22Rv1 (cell line): ENCODE data around the gene TRIM36.

Source experiments
- H3K27ac ChIP-seq: fragments of 450-650 bp; 2 replicates; pipeline ENCODE4 v1.5.1; 2017
- CTCF ChIP-seq: fragments of 450-650 bp; IDR thresholded peaks from 2 replicates; pipeline ENCODE4 v1.5.1; 2017; ENCODE audit warnings: mild to moderate bottlenecking
- ZFX ChIP-seq: fragments of 450-650 bp; IDR thresholded peaks from 2 replicates; pipeline ENCODE4 v1.6.1; 2017; ENCODE audit warnings: antibody characterized with exemption, borderline replicate concordance

Gene TRIM36

GRCh38 chr5:115168829-115169486 is 750 bp downstream of the TRIM36 start:
- TF ChIP-seq CTCF (no peak), ZFX (no peak)
- peak overlapping the region; percentile 99 for H3K27ac ChIP-seq

- TF ChIP-seq ZFX (no peak), CTCF (no peak)
- H3K27ac ChIP-seq = peak overlapping the region; percentile 99
Measured at GRCh38 chr5:115166744-115167393, 2.8 kb downstream of the TRIM36 start.

- H3K27ac ChIP-seq = no peak overlapping the region
- no peak for TF ChIP-seq CTCF
- TF ChIP-seq ZFX = no peak
Measured at GRCh38 chr5:115165790-115166189, 3.9 kb downstream of the TRIM36 start.

- TF ChIP-seq CTCF (no peak), ZFX (no peak)
- no peak overlapping the region for H3K27ac ChIP-seq
Measured at GRCh38 chr5:115160975-115161475, 8.7 kb downstream of the TRIM36 start.

- TF ChIP-seq CTCF (no peak), ZFX (no peak)
- H3K27ac ChIP-seq = peak overlapping the region; percentile 3; the same call in 1 of the 2 replicates
Measured at GRCh38 chr5:115151208-115151805, 18.4 kb downstream of the TRIM36 start.

- TF ChIP-seq ZFX (no peak), CTCF (no peak)
- 0 out of 2 replicates have a peak overlapping the region, but pooled peaks have one; percentile 3 for H3K27ac ChIP-seq
Measured at GRCh38 chr5:115150512-115150911, 19.2 kb downstream of the TRIM36 start.

- H3K27ac ChIP-seq = 0 out of 2 replicates have a peak overlapping the region, but pooled peaks have one; percentile 3
- no peak for TF ChIP-seq ZFX
- TF ChIP-seq CTCF = no peak
Measured at GRCh38 chr5:115147052-115147451, 22.7 kb downstream of the TRIM36 start.
